ENCODE results near the gene FAM131B.

Gene FAM131B

GRCh38 chr7:143322760-143323633, 39.5 kb downstream of the FAM131B start:
- Histone ChIP-seq H3K4me1 (ENCODE audit: insufficient read depth, low read length) (no peaks in the 10 kb centered on the region), H3K36me3 (ENCODE audit: insufficient read depth, low read length) (no peaks in the 10 kb centered on the region), H2AFZ (ENCODE audit: low read depth, low read length) (no peak overlapping the region), H4K20me1 (ENCODE audit: insufficient read depth, low read length) (no peaks in the 10 kb centered on the region), H3K27ac (ENCODE audit: low read length) (no peak overlapping the region), H3K4me3 (ENCODE audit: low read depth in 1 of 2, low read length in 2 of 2) (no peak overlapping the region), H3K9me3 (ENCODE audit: insufficient read depth, low read length, severe bottlenecking) (no peaks in the 10 kb centered on the region), H3K4me2 (ENCODE audit: insufficient read depth, low read length) (no peak overlapping the region), H3K27me3 (ENCODE audit: insufficient read depth, low read length, poor library complexity) (no peaks in the 10 kb centered on the region), H3K9ac (ENCODE audit: low read depth, low read length) (no peak overlapping the region), H3K79me2 (ENCODE audit: insufficient read depth, low read length) (no peaks in the 10 kb centered on the region)
- ATAC-seq (ENCODE audit: insufficient read depth, low read depth), result 0 out of 3 replicates have a peak, but pooled peaks have one; percentile 14
- DNase-seq, result no peak
- TF ChIP-seq EZH2 (IDR thresholded peaks at IDR 0.05; ENCODE audit: borderline replicate concordance, low read depth, low read length, severe bottlenecking) (no peak), CTCF (IDR thresholded peaks at IDR 0.05; ENCODE audit: borderline replicate concordance, extremely low read depth, low read length, poor library complexity, severe bottlenecking) (no peak)

GRCh38 chr7:143321734-143322133, 40.8 kb downstream of the FAM131B start:
- DNase-seq (no peak), ATAC-seq (ENCODE audit: insufficient read depth, low read depth) (0 out of 3 replicates have a peak, but pooled peaks have one; percentile 44)
- H3K9me3 ChIP-seq (ENCODE audit: insufficient read depth, low read length, severe bottlenecking), result no peaks in the 10 kb centered on the region
- no peaks in the 10 kb centered on the region for H3K27me3 ChIP-seq (ENCODE audit: insufficient read depth, low read length, poor library complexity)
- H3K79me2 ChIP-seq (ENCODE audit: insufficient read depth, low read length), result no peaks in the 10 kb centered on the region
- H3K9ac ChIP-seq (ENCODE audit: low read depth, low read length), result no peak overlapping the region
- no peaks in the 10 kb centered on the region for H4K20me1 ChIP-seq (ENCODE audit: insufficient read depth, low read length)
- H3K4me3 ChIP-seq (ENCODE audit: low read depth in 1 of 2, low read length in 2 of 2), result no peak overlapping the region
- H3K27ac ChIP-seq (ENCODE audit: low read length), result no peak overlapping the region
- no peaks in the 10 kb centered on the region for H3K36me3 ChIP-seq (ENCODE audit: insufficient read depth, low read length)
- TF ChIP-seq EZH2 (IDR thresholded peaks at IDR 0.05; ENCODE audit: borderline replicate concordance, low read depth, low read length, severe bottlenecking) (no peak), CTCF (IDR thresholded peaks at IDR 0.05; ENCODE audit: borderline replicate concordance, extremely low read depth, low read length, poor library complexity, severe bottlenecking) (no peak)
- no peak overlapping the region for H3K4me2 ChIP-seq (ENCODE audit: insufficient read depth, low read length)
- no peaks in the 10 kb centered on the region for H3K4me1 ChIP-seq (ENCODE audit: insufficient read depth, low read length)
- no peak overlapping the region for H2AFZ ChIP-seq (ENCODE audit: low read depth, low read length)

- no peak for DNase-seq
- H2AFZ ChIP-seq (ENCODE audit: low read depth, low read length), result no peak overlapping the region
Measured at GRCh38 chr7:143321242-143321641, 41.3 kb downstream of the FAM131B start.

More at GRCh38 chr7:143321242-143321641, 41.3 kb downstream of the FAM131B start:
- H3K27me3 ChIP-seq (ENCODE audit: insufficient read depth, low read length, poor library complexity), result no peaks in the 10 kb centered on the region
- ATAC-seq (ENCODE audit: insufficient read depth, low read depth), result no peak
- H3K4me1 ChIP-seq (ENCODE audit: insufficient read depth, low read length), result no peaks in the 10 kb centered on the region
- no peak overlapping the region for H3K27ac ChIP-seq (ENCODE audit: low read length)
- no peaks in the 10 kb centered on the region for H3K79me2 ChIP-seq (ENCODE audit: insufficient read depth, low read length)
- no peak overlapping the region for H3K4me2 ChIP-seq (ENCODE audit: insufficient read depth, low read length)
- TF ChIP-seq CTCF (IDR thresholded peaks at IDR 0.05; ENCODE audit: borderline replicate concordance, extremely low read depth, low read length, poor library complexity, severe bottlenecking) (no peak), EZH2 (IDR thresholded peaks at IDR 0.05; ENCODE audit: borderline replicate concordance, low read depth, low read length, severe bottlenecking) (no peak)
- H4K20me1 ChIP-seq (ENCODE audit: insufficient read depth, low read length), result no peaks in the 10 kb centered on the region
- H3K4me3 ChIP-seq (ENCODE audit: low read depth in 1 of 2, low read length in 2 of 2), result no peak overlapping the region
- no peak overlapping the region for H3K9ac ChIP-seq (ENCODE audit: low read depth, low read length)
- no peaks in the 10 kb centered on the region for H3K9me3 ChIP-seq (ENCODE audit: insufficient read depth, low read length, severe bottlenecking)
- no peaks in the 10 kb centered on the region for H3K36me3 ChIP-seq (ENCODE audit: insufficient read depth, low read length)

Measured in DND-41 (cell line).